Loucy (cell line): ENCODE measurements around the gene RELL2.

Experiments used
- CTCF ChIP-seq: fragments of 200-600 bp; sonication (generic); conservative IDR thresholded peaks from 2 replicates; pipeline ENCODE4 v1.5.1; 2014; ENCODE audit warnings: mild to moderate bottlenecking, antibody characterized with exemption, low read length
- EZH2phosphoT487 ChIP-seq: fragments of 200-600 bp; IDR thresholded peaks from 2 replicates; pipeline ENCODE4 v1.6.1; 2018; ENCODE audit warnings: antibody characterized with exemption, mild to moderate bottlenecking, moderate library complexity, borderline replicate concordance

- TF ChIP-seq CTCF, result no peak
- no peak for TF ChIP-seq EZH2phosphoT487
Observed at GRCh38 chr5:141675672-141676071, 38.9 kb downstream of the RELL2 start.
